GM21381 (cell line): ENCODE data around the gene ITIH5.
"Not testable (repeated sequence)": the region's sequence is repeated elsewhere in the genome, so short reads cannot be mapped to it uniquely, and the experiment has no call there.

Experiments
- ATAC-seq: cut with Tn5 transposase; IDR thresholded peaks from one replicate; pipeline ENCODE4 v1.9.1; 2021; ENCODE audit warnings: mild to moderate bottlenecking, moderate library complexity; ENCODE audit not compliant: unreplicated experiment

The ITIH5 gene

GRCh38 chr10:7689591-7689990 lies 22.8 kb upstream of the ITIH5 start:
- no peak for ATAC-seq

GRCh38 chr10:7687228-7687907 lies 20.6 kb upstream of the ITIH5 start:
- ATAC-seq: peak; percentile 95

- no peak for ATAC-seq
These were observed 19.8 kb upstream of the ITIH5 start for GRCh38 chr10:7686351-7687171.

GRCh38 chr10:7680078-7680477 lies 13.3 kb upstream of the ITIH5 start:
- ATAC-seq: not testable (repeated sequence)

GRCh38 chr10:7679256-7679655 lies 12.5 kb upstream of the ITIH5 start:
- ATAC-seq: no peak

DNA sequence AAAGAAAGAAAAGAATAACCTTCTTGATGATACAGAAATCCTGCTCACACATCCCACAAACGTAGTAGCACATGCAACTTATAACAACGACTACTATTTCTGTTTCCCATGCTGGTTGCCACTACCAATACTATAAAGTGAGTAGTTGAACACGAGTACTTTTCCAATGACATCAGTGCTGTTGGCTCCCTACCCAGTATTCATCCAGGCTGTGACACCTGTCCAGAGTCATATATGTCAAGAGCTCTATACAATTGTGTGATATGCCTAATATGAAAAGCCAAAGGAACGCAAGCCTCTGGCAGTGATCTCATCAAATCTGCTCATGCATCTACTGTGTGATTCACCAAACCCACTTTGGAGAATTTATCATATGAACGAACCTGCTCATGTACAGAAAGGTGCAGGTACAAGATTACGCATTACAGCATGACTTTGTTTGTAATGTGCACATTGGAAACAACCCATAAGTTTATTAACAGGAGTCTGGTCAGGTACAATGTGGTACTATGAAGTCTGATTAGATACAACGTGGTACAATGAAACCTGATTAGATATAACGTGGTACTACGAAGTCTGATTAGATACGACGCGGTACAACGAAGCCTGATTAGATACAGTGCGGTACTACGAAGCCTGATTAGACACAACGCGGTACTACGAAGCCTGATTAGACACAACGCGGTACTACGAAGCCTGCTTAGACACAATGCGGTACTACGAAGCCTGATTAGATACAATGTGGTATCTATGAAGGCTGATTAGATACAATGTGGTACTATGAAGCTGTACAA lies 5.8 kb upstream of the ITIH5 start:
- no peak for ATAC-seq

GRCh38 chr10:7670157-7670556 lies 3.4 kb upstream of the ITIH5 start:
- no peak for ATAC-seq

DNA sequence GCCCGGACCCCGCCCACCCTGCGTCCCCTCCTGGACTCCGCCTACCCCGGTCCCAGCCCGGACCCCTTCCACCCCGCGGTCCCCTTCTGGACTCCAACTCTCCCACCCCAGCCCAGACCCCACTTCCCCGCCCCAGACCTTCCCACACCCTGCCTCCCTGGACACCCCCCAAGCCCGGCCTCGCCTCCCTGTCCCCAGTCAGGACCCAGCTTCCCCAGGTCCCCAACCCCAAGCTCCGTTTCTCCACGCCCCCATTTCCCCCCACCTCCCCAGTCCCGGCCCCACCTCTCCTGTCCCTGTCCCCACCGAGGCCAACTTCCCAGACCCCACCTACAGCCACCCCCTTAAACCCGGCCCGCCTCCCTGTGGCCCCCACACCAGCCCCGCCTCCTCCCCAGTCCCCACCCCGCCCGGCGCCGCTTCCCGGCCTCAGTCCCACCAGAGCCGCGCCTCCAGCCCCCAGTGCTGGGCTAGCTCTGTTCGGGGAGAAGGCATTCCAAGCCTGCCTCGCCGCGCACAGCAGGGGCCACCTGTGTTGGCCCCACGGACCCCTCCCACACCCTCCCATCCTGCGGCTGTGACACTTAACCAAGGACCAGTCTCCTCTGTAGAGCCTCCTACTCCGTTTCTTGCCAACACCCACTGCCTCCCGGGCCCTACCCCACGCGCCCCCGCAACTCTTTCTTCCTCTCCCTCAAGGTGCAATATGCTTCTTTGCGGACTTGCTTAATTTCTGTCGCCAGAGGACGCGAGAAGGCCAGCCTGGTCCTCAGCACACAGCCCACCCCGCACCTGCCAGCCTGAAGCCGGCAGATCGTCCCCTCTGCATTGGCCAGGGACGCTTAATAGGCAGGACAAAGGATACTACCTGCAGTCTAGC lies 736 bp upstream of the ITIH5 start:
- ATAC-seq: no peak

- no peak for ATAC-seq
These were observed 999 bp downstream of the ITIH5 start for GRCh38 chr10:7665767-7666166.

DNA sequence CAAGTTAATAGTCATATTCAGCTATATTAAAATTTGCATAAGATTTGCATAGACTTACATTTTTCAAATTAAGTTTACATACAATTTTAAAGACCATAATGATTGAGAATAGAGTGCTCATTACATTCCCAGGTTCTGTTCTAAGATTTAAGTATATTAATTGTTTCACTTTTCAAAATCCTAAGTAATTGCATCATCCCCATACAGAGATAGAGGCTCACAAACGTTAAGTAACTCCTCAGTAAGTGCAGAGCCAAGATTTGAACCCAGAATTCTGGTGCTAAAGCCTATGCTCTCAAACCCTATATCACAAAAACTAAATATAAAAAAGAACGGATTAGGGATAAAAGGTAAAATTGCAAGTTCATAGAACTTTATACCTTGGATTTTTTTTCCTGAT lies 2.1 kb downstream of the ITIH5 start:
- ATAC-seq: no peak

DNA sequence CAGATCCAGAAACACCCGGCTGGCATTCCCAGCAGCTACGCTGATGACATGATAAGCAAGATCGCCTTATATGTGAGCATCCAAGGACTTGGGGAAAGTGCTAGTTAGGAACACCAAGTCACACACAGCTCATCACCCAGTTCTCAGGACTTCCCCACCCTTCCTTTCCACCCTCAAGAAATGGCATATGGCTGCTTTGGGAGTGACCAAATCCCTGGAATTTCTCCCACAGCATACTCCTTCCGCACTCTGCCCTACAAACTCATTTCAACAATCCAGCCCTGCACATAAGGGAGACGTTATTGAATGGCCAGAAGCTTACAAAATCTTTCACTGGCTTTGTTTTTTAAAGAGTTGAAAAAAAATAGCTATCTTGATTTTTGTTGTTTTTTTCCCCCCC lies 4.2 kb downstream of the ITIH5 start:
- ATAC-seq: no peak

GRCh38 chr10:7659560-7659959 lies 7.2 kb downstream of the ITIH5 start:
- no peak for ATAC-seq

DNA sequence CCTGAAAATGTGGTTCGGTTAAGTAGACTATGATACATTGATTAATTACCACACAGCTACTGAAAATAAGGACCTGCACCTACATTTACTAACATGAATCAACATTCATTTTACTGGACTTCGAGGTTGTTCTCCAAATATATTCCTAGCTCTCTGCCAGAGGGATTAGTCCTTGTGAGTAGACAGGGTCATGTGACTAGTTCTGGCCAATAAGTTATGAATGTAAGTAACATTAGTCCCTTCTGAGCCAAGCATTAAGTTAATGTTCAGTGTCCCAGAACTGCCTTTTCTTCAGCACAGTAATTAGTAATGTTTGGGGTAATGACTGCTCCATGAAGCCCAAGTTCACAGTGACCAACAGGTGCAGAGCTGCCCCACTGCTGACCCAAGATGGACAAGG lies 9.2 kb downstream of the ITIH5 start:
- no peak for ATAC-seq

- not testable (repeated sequence) for ATAC-seq
These were observed 9.7 kb downstream of the ITIH5 start for GRCh38 chr10:7657079-7657478.

DNA sequence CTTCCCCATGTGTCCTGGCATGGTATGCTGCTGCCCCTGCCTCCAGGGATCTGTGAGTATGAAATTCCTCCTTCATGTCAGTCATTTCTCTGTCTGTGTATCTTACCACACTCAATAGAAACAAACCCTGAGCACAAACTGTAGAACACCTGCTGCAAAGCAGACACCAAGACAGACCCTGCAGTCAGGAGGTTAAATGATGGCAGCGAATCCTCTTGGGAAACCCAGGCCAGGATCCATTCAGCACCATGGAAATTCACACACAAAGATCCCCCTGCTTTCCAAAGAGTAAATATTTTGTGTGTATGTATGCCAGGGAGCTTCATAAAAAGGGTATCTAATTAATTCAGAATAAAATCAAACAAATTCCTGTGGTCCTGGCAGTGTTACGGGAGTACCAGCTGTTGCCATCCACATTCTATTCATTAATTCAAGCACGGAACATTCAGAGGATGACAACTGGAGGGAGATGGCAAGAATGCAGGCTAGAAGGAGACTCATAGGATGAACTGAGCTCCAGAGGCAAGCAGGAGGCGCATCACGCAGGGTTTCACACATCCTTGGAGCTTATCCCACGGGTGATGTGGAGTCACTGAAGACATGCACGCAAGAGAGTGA lies 14.8 kb downstream of the ITIH5 start:
- no peak for ATAC-seq

DNA sequence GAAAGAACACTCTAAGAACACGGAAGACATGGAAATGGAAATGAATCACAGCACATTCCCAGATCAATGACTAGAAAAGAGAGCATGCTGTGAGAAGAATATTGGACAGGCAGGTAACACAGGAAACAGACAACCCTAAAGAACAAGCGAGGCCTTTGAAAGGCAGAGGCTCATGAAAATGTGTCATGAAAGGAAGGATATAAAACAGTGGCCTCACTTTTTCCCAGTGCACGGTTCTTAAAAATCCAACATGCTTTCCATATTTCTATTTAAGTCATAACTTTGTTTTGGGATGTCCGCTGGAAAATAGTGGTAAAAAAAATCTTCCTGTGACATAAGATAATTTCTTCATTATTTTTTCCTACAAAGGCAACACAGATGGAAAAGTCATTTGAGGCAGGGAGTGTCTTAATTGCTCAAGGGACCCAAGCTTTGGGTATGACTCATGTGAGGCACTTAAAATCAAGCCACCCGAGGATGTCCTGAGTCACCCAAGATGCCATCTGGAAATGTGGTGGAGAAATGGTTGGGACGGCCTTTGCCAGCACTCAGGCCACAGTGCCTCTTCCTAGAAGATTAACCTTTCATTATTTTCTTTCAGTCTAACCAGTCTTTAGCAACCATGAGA lies 17.0 kb downstream of the ITIH5 start:
- ATAC-seq: no peak

DNA sequence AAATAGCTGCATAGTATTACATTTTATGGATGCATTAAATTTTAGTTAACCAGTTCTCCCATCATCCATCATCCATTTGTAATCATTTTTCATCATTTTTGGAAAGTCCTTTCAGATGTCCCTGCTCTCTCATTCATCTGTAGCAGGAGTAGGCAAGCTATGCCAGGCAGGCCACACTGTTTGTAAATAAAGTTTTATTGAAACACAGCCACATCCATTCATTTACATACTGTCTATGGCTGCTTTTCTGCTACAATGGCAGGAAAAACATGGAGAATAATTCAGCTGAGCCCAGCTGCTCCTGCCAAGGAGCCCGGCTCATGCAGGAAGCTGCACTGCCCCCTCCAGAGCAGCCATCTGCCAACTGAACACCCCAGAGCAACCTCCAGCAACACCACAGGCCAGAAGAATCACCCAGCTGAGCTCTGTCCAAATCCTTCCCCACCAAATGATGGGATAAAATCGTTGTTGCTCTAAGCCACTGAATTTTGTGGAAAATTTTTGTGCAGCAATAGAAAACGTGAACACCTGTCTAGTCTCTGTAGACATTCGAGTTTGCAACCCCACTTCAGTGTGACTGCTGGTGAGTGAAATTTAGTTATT lies 19.6 kb downstream of the ITIH5 start:
- no peak for ATAC-seq

- ATAC-seq: no peak
These were observed 24.2 kb downstream of the ITIH5 start for GRCh38 chr10:7642491-7643011.
